Neural progenitor cell (in vitro differentiated cells): Measurements from ENCODE around the gene PLEKHJ1. TPM values are rescaled to one million over a fixed set of nuclear protein-coding genes. Genes with fewer than 3 reads are reported as not detected.
A peak's percentile ranks its signal among the peaks of the same experiment; 100 is the strongest.

ENCODE experiments used
- DNase-seq: peaks from one replicate; pipeline ENCODE4 v3.0.0-alpha.2; 2016; ENCODE audit warnings: low spot score
- H2AFZ ChIP-seq: fragments of 200-600 bp; sonication (generic); replicated peaks from 2 replicates; pipeline ENCODE4 v1.6.1; 2016; ENCODE audit warnings: antibody characterized with exemption
- H3F3A ChIP-seq: fragments of 200-600 bp; sonication (generic); 2 replicates; pipeline ENCODE4 v1.6.1; 2016; ENCODE audit warnings: antibody characterized with exemption, low read depth
- H3K27ac ChIP-seq: fragments of 200-600 bp; sonication (generic); 2 replicates; pipeline ENCODE4 v1.5.1; 2016; ENCODE audit warnings: mild to moderate bottlenecking
- H3K27me3 ChIP-seq: fragments of 200-600 bp; sonication (generic); 2 replicates; pipeline ENCODE4 v1.6.1; 2016; ENCODE audit warnings: mild to moderate bottlenecking, moderate library complexity
- H3K36me3 ChIP-seq: fragments of 200-600 bp; sonication (generic); 2 replicates; pipeline ENCODE4 v1.5.1; 2016
- H3K4me1 ChIP-seq: fragments of 200-600 bp; sonication (generic); 2 replicates; pipeline ENCODE4 v1.6.1; 2016; ENCODE audit warnings: mixed run types
- H3K4me2 ChIP-seq: fragments of 200-600 bp; sonication (generic); 2 replicates; pipeline ENCODE4 v1.6.1; 2016
- H3K4me3 ChIP-seq: fragments of 200-600 bp; sonication (generic); 2 replicates; pipeline ENCODE4 v1.5.1; 2016
- H3K79me2 ChIP-seq: fragments of 200-600 bp; sonication (generic); 2 replicates; pipeline ENCODE4 v1.6.1; 2016; ENCODE audit warnings: low read depth
- H3K9ac ChIP-seq: fragments of 200-600 bp; sonication (generic); 2 replicates; pipeline ENCODE4 v1.6.1; 2016
- H3K9me3 ChIP-seq: fragments of 200-600 bp; sonication (generic); 2 replicates; pipeline ENCODE4 v1.5.1; 2016; ENCODE audit warnings: low read depth
- H4K20me1 ChIP-seq: fragments of 200-600 bp; sonication (generic); 2 replicates; pipeline ENCODE4 v1.6.1; 2016; ENCODE audit warnings: low read depth
- H3K27ac Mint-ChIP-seq: 3 replicates; pipeline ENCODE4 v1.8.0; 2021; ENCODE audit warnings: mixed read lengths
- H3K27me3 Mint-ChIP-seq: 2 replicates; pipeline ENCODE4 v1.8.0; 2022; ENCODE audit warnings: low read depth, mild to moderate bottlenecking, inconsistent platforms, moderate library complexity, mixed read lengths; ENCODE audit not compliant: insufficient read depth
- H3K36me3 Mint-ChIP-seq: 3 replicates; pipeline ENCODE4 v1.8.0; 2021; ENCODE audit warnings: mixed read lengths
- H3K4me1 Mint-ChIP-seq: 3 replicates; pipeline ENCODE4 v1.8.0; 2021; ENCODE audit warnings: mixed read lengths
- H3K4me3 Mint-ChIP-seq: 3 replicates; pipeline ENCODE4 v1.8.0; 2021; ENCODE audit warnings: mild to moderate bottlenecking, moderate library complexity, mixed read lengths
- H3K9me3 Mint-ChIP-seq: 3 replicates; pipeline ENCODE4 v1.8.0; 2020; ENCODE audit warnings: mixed read lengths
- CTCF ChIP-seq: fragments of 200-600 bp; sonication (generic); IDR thresholded peaks from 2 replicates; pipeline ENCODE4 v1.5.1; 2017; ENCODE audit warnings: antibody characterized with exemption, mild to moderate bottlenecking
- EZH2 ChIP-seq: fragments of 200-600 bp; sonication (generic); IDR thresholded peaks from 2 replicates; pipeline ENCODE4 v1.6.1; 2017; ENCODE audit warnings: antibody characterized with exemption, mild to moderate bottlenecking, moderate library complexity
- EZH2phosphoT487 ChIP-seq: fragments of 200-600 bp; sonication (generic); IDR thresholded peaks from 2 replicates; pipeline ENCODE4 v1.6.1; 2017; ENCODE audit warnings: antibody characterized with exemption
- total RNA-seq: library from RNA; depleted of rRNA; stranded (reverse); fragments of >200 nt; gene quantifications from 2 replicates; pipeline ENCODE4 v1.2.3, GENCODE V29; 2015; ENCODE audit warnings: low replicate concordance

PLEKHJ1 gene
- total RNA-seq, 1 donor from 2014 or later, result 77.6 TPM

DNA sequence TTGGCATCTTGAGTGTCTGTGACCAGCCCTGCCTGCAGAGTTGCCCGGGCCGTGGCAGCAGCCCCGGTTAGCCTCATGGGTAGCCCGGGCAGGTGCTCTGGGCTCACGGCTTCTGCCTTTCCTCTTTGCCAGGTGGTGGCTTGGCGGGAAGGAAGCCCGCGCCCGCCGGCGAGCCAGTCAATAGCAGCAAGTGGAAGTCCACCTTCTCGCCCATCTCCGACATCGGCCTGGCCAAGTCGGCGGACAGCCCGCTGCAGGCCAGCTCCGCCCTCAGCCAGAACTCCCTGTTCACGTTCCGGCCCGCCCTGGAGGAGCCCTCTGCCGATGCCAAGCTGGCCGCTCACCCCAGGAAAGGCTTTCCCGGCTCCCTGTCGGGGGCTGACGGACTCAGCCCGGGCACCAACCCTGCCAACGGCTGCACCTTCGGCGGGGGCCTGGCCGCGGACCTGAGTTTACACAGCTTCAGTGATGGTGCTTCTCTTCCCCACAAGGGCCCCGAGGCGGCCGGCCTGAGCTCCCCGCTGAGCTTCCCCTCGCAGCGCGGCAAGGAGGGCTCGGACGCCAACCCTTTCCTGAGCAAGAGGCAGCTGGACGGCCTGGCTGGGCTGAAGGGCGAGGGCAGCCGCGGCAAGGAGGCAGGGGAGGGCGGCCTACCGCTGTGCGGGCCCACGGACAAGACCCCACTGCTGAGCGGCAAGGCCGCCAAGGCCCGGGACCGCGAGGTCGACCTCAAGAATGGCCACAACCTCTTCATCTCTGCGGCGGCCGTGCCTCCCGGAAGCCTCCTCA lies 9.9 kb downstream of the PLEKHJ1 start:
- H3K9me3 Mint-ChIP-seq, result no peaks in the 10 kb centered on the region
- H3K4me2 ChIP-seq, result no peak overlapping the region
- H3K36me3 Mint-ChIP-seq, result peaks cover 15% of the 10 kb centered on the region
- H3K27ac ChIP-seq, result no peak overlapping the region
- peaks cover 2% of the 10 kb centered on the region for H3F3A ChIP-seq
- no peaks in the 10 kb centered on the region for H4K20me1 ChIP-seq
- H3K4me3 ChIP-seq, result no peak overlapping the region
- no peaks in the 10 kb centered on the region for H3K27me3 ChIP-seq
- no peaks in the 10 kb centered on the region for H3K9me3 ChIP-seq
- H3K27me3 Mint-ChIP-seq, result peaks cover 6% of the 10 kb centered on the region
- H3K9ac ChIP-seq, result no peak overlapping the region
- no peaks in the 10 kb centered on the region for H3K79me2 ChIP-seq
- no peak for DNase-seq
- H2AFZ ChIP-seq, result no peak overlapping the region
- no peak for TF ChIP-seq EZH2phosphoT487
- TF ChIP-seq CTCF, result no peak
- TF ChIP-seq EZH2, result no peak
- H3K36me3 ChIP-seq, result no peaks in the 10 kb centered on the region
- no peaks in the 10 kb centered on the region for H3K4me1 Mint-ChIP-seq
- H3K27ac Mint-ChIP-seq, result no peak overlapping the region
- H3K4me1 ChIP-seq, result no peaks in the 10 kb centered on the region
- H3K4me3 Mint-ChIP-seq, result no peak overlapping the region

- H3F3A ChIP-seq, result no peaks in the 10 kb centered on the region
- H3K27me3 ChIP-seq, result no peaks in the 10 kb centered on the region
- no peak for DNase-seq
- H3K79me2 ChIP-seq, result no peaks in the 10 kb centered on the region
- H3K36me3 ChIP-seq, result no peaks in the 10 kb centered on the region
- no peaks in the 10 kb centered on the region for H3K4me1 ChIP-seq
- H3K27ac ChIP-seq, result no peak overlapping the region
- H4K20me1 ChIP-seq, result no peaks in the 10 kb centered on the region
- no peaks in the 10 kb centered on the region for H3K9me3 ChIP-seq
- no peak overlapping the region for H3K4me2 ChIP-seq
- TF ChIP-seq CTCF (no peak), EZH2 (no peak), EZH2phosphoT487 (no peak)
- no peak overlapping the region for H3K9ac ChIP-seq
- H3K27me3 Mint-ChIP-seq, result peaks cover 6% of the 10 kb centered on the region
- H3K4me1 Mint-ChIP-seq, result no peaks in the 10 kb centered on the region
- no peak overlapping the region for H3K4me3 Mint-ChIP-seq
- H3K27ac Mint-ChIP-seq, result no peak overlapping the region
- H3K36me3 Mint-ChIP-seq, result peaks cover 14% of the 10 kb centered on the region
- H3K4me3 ChIP-seq, result no peak overlapping the region
- H3K9me3 Mint-ChIP-seq, result no peaks in the 10 kb centered on the region
- no peak overlapping the region for H2AFZ ChIP-seq
These were observed 10.6 kb downstream of the PLEKHJ1 start for GRCh38 chr19:2225415-2226050.

- no peak overlapping the region for H3K4me3 Mint-ChIP-seq
- no peak overlapping the region for H2AFZ ChIP-seq
- TF ChIP-seq EZH2phosphoT487 (no peak), EZH2 (no peak), CTCF (no peak)
- H4K20me1 ChIP-seq, result no peaks in the 10 kb centered on the region
- H3K27ac Mint-ChIP-seq, result peak overlapping the region; percentile 46
- H3K36me3 Mint-ChIP-seq, result peaks cover 12% of the 10 kb centered on the region
- no peak for DNase-seq
- peaks cover 6% of the 10 kb centered on the region for H3K27me3 Mint-ChIP-seq
- no peaks in the 10 kb centered on the region for H3K9me3 Mint-ChIP-seq
- H3K79me2 ChIP-seq, result no peaks in the 10 kb centered on the region
- H3K9me3 ChIP-seq, result no peaks in the 10 kb centered on the region
- H3K27me3 ChIP-seq, result no peaks in the 10 kb centered on the region
- H3K27ac ChIP-seq, result no peak overlapping the region
- H3K4me1 ChIP-seq, result no peaks in the 10 kb centered on the region
- H3K4me3 ChIP-seq, result no peak overlapping the region
- H3K4me2 ChIP-seq, result no peak overlapping the region
- no peak overlapping the region for H3K9ac ChIP-seq
- H3K4me1 Mint-ChIP-seq, result no peaks in the 10 kb centered on the region
- H3F3A ChIP-seq, result no peaks in the 10 kb centered on the region
- H3K36me3 ChIP-seq, result no peaks in the 10 kb centered on the region
These were observed 11.3 kb downstream of the PLEKHJ1 start for GRCh38 chr19:2224754-2225349.
